ENCODE measurements around the gene DMXL2. TPM values are rescaled to one million over a fixed set of nuclear protein-coding genes. Genes with fewer than 3 reads are reported as not detected.
"Not testable (repeated sequence)": the region's sequence is repeated elsewhere in the genome, so short reads cannot be mapped to it uniquely, and the experiment has no call there.

DMXL2 gene
- total RNA-seq, 3 donors from 2014 or later (not counting 1 experiment from before 2014, with no cell fraction given): 6.4 to 12.4 (median 11.3) TPM

GRCh38 chr15:51648101-51648500, 25.5 kb upstream of the DMXL2 start:
- intact Hi-C loops (cut with micrococcal nuclease); H3K36me3 Mint-ChIP-seq; H3K4me1 ChIP-seq (ENCODE audit: control insufficient read depth, insufficient read depth, low read length); H3K27ac Mint-ChIP-seq; ATAC-seq; H3K4me3 ChIP-seq (ENCODE audit: low read length); H3K9me3 Mint-ChIP-seq; H3K9me3 ChIP-seq (ENCODE audit: control insufficient read depth, insufficient read depth, low read length); H3K27ac ChIP-seq (ENCODE audit: low read length); H3K36me3 ChIP-seq (ENCODE audit: control insufficient read depth, insufficient read depth, low read length); H3K4me1 Mint-ChIP-seq; DNase-seq; H3K27me3 Mint-ChIP-seq (ENCODE audit: low read depth in 2 of 2); H3K27me3 ChIP-seq (ENCODE audit: control insufficient read depth, insufficient read depth, low read length); H3K4me3 Mint-ChIP-seq: not testable (repeated sequence)
- WGBS (ENCODE audit: insufficient coverage): no CpG with 5 or more reads among the region's 1 CpG

DNA sequence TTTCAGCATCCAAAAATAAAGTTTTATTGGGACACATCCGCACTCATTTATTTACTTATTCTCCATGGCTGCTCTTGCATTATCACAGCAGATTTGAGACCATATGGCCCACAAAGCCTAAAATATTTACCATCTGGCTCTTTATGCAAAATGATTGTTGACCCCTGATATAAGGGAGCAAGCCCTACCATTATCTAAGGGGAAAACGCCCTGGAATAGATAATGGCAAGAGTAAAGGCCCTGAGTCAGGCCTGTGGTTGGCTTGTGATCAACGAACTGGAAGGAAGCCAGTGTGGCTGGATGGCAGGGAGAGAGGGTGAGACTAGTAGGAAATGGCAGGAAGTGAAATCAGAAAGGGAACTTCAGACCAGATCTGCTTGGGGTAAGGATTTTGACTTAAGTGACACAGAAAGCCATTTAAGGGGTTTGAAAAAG, 24.6 kb upstream of the DMXL2 start:
- no peak for ATAC-seq
- no peak overlapping the region for H3K27ac Mint-ChIP-seq

DNA sequence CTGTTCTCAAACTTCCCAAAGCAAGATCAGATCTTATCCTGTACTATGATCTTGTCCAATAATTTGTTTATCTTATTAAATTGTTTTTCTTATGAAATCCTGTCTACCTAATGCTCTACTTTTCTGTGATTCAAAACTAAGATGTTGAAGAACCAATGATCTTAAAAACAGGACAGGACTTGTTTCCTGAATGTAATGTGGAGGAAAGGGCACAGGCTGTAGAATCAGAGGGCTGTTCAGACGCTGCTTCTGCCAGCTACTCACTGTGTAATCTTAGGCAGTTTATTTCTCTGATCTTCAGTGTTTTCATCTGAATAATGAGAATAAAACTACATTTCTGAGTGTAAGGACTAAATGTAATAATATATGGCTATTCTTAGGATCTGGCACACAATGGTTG, 20.1 kb upstream of the DMXL2 start:
- ATAC-seq (no peak), DNase-seq (no peak)
- WGBS (ENCODE audit: insufficient coverage): 89% methylated on average over 1 of the region's 1 CpG
- Histone ChIP-seq H3K4me1 (ENCODE audit: control insufficient read depth, insufficient read depth, low read length) (no peaks in the 10 kb centered on the region), H3K4me3 (ENCODE audit: low read length) (no peak overlapping the region), H3K9me3 (ENCODE audit: control insufficient read depth, insufficient read depth, low read length) (no peaks in the 10 kb centered on the region), H3K36me3 (ENCODE audit: control insufficient read depth, insufficient read depth, low read length) (no peaks in the 10 kb centered on the region), H3K27ac (ENCODE audit: low read length) (no peak overlapping the region), H3K27me3 (ENCODE audit: control insufficient read depth, insufficient read depth, low read length) (no peaks in the 10 kb centered on the region)
- Mint-ChIP-seq H3K4me3 (no peak overlapping the region), H3K36me3 (no peaks in the 10 kb centered on the region), H3K4me1 (no peaks in the 10 kb centered on the region), H3K27ac (no peak overlapping the region), H3K9me3 (no peaks in the 10 kb centered on the region), H3K27me3 (ENCODE audit: low read depth in 2 of 2) (peaks cover 0 to 12% of the 10 kb centered on the region in 2 donors)
- intact Hi-C loops (cut with micrococcal nuclease): no loop called here
- no peak for TF ChIP-seq CTCF (IDR thresholded peaks at IDR 0.05)

More for the DNA sequence above, 24.6 kb upstream of the DMXL2 start:
- intact Hi-C loops (cut with micrococcal nuclease): no loop called here
- Mint-ChIP-seq H3K36me3 (no peaks in the 10 kb centered on the region), H3K27me3 (ENCODE audit: low read depth in 2 of 2) (peaks cover 6 to 7% of the 10 kb centered on the region in 2 donors), H3K4me1 (no peaks in the 10 kb centered on the region), H3K9me3 (no peaks in the 10 kb centered on the region), H3K4me3 (no peak overlapping the region)
- Histone ChIP-seq H3K4me3 (ENCODE audit: low read length) (no peak overlapping the region), H3K36me3 (ENCODE audit: control insufficient read depth, insufficient read depth, low read length) (no peaks in the 10 kb centered on the region), H3K9me3 (ENCODE audit: control insufficient read depth, insufficient read depth, low read length) (no peaks in the 10 kb centered on the region), H3K27me3 (ENCODE audit: control insufficient read depth, insufficient read depth, low read length) (no peaks in the 10 kb centered on the region), H3K4me1 (ENCODE audit: control insufficient read depth, insufficient read depth, low read length) (no peaks in the 10 kb centered on the region), H3K27ac (ENCODE audit: low read length) (no peak overlapping the region)
- 43% methylated on average over 3 of the region's 3 CpGs for WGBS (ENCODE audit: insufficient coverage)
- no peak for TF ChIP-seq CTCF (IDR thresholded peaks at IDR 0.05)
- no peak for DNase-seq

- no peak overlapping the region for H3K4me3 ChIP-seq (ENCODE audit: low read length)
- H3K27me3 Mint-ChIP-seq (ENCODE audit: low read depth in 2 of 2): peaks cover 0 to 14% of the 10 kb centered on the region in 2 donors
- no peak overlapping the region for H3K27ac ChIP-seq (ENCODE audit: low read length)
- no peak for TF ChIP-seq CTCF (IDR thresholded peaks at IDR 0.05)
- ATAC-seq: no peak
- intact Hi-C loops (cut with micrococcal nuclease): no loop called here
- H3K4me1 Mint-ChIP-seq: no peaks in the 10 kb centered on the region
- H3K4me3 Mint-ChIP-seq: no peak overlapping the region
- H3K4me1 ChIP-seq (ENCODE audit: control insufficient read depth, insufficient read depth, low read length): no peaks in the 10 kb centered on the region
- H3K36me3 ChIP-seq (ENCODE audit: control insufficient read depth, insufficient read depth, low read length): no peaks in the 10 kb centered on the region
- no peaks in the 10 kb centered on the region for H3K27me3 ChIP-seq (ENCODE audit: control insufficient read depth, insufficient read depth, low read length)
- no peak overlapping the region for H3K27ac Mint-ChIP-seq
- H3K9me3 Mint-ChIP-seq: no peaks in the 10 kb centered on the region
- no peaks in the 10 kb centered on the region for H3K36me3 Mint-ChIP-seq
- 97% methylated on average over 3 of the region's 4 CpGs for WGBS (ENCODE audit: insufficient coverage)
- no peaks in the 10 kb centered on the region for H3K9me3 ChIP-seq (ENCODE audit: control insufficient read depth, insufficient read depth, low read length)
- DNase-seq: no peak
Observed at GRCh38 chr15:51641490-51642130, 19.0 kb upstream of the DMXL2 start.

Data from natural killer cell (primary cell).